ENCODE data around the gene LAMA2. TPM values are rescaled to one million over a fixed set of nuclear protein-coding genes. Genes with fewer than 3 reads are reported as not detected.

Gene LAMA2
- total RNA-seq, 1 experiment from 2014 or later: 8.2 TPM

GRCh38 chr6:129393654-129394053 lies 510.7 kb downstream of the LAMA2 start:
- CTCF ChIA-PET: no interaction called here
- no peak overlapping the region for H3K9ac ChIP-seq (ENCODE audit: low read length)
- H3K4me1 ChIP-seq (ENCODE audit: control insufficient read depth in 1 of 2, insufficient read depth in 2 of 2, low read length in 2 of 2): no peaks in the 10 kb centered on the region

GRCh38 chr6:129398764-129399163 lies 515.8 kb downstream of the LAMA2 start:
- CTCF ChIA-PET: no interaction called here
- no peaks in the 10 kb centered on the region for H3K79me2 ChIP-seq (ENCODE audit: insufficient read depth, low read length)
- POLR2A ChIA-PET: no interaction called here
- TF ChIP-seq POLR2AphosphoS5 (IDR thresholded peaks at IDR 0.05; ENCODE audit: low read depth, low read length) (no peak), CTCF (IDR thresholded peaks at IDR 0.05 in 2 of 3, conservative IDR thresholded peaks at IDR 0.05 in 1 of 3; ENCODE audit: borderline replicate concordance in 1 of 3, insufficient read depth in 1 of 3, low read depth in 2 of 3, low read length in 2 of 3) (no peak), SRF (IDR thresholded peaks at IDR 0.05; ENCODE audit: low read depth) (no peak), YY1 (IDR thresholded peaks at IDR 0.05; ENCODE audit: extremely low read depth, insufficient replicate concordance, low read depth, low read length) (no peak), CEBPB (IDR thresholded peaks at IDR 0.05; ENCODE audit: low read depth) (no peak), FOSL1 (IDR thresholded peaks at IDR 0.05; ENCODE audit: low read depth) (no peak), CBX3 (IDR thresholded peaks at IDR 0.05; ENCODE audit: low read depth) (no peak)

More at GRCh38 chr6:129393654-129394053, 510.7 kb downstream of the LAMA2 start:
- no TSS peak for BruUV-seq (replicated peaks)
- no peak overlapping the region for H3K4me3 ChIP-seq (replicated peaks in 1 of 2; ENCODE audit: low read depth in 1 of 2, low read length in 2 of 2)
- no peaks in the 10 kb centered on the region for H3K79me2 ChIP-seq (ENCODE audit: insufficient read depth, low read length)
- H3K36me3 ChIP-seq (ENCODE audit: control insufficient read depth in 1 of 2, insufficient read depth in 2 of 2, low read length in 2 of 2): no peaks in the 10 kb centered on the region
- ChIA-PET POLR2A (interaction anchor here (0.5 kb wide), 1 partner anchor 9 kb away, joined by 5 read pairs; no protein-coding TSS in a partner anchor), RAD21 (ENCODE audit: low non-redundant PET in 1 of 2, low total read pairs in 2 of 2, uncharacterized antibody in 2 of 2, unreplicated experiment in 2 of 2) (no interaction called here)
- H3K9me2 ChIP-seq (ENCODE audit: insufficient read depth): no peaks in the 10 kb centered on the region
- no peaks in the 10 kb centered on the region for H4K20me1 ChIP-seq (ENCODE audit: insufficient read depth)
- no peak for TF ChIP-seq POLR2AphosphoS5 (IDR thresholded peaks at IDR 0.05; ENCODE audit: low read depth, low read length)
- TF ChIP-seq ZFX (IDR thresholded peaks at IDR 0.05): no peak
- no peak for TF ChIP-seq YY1 (IDR thresholded peaks at IDR 0.05; ENCODE audit: extremely low read depth, insufficient replicate concordance, low read depth, low read length)
- TF ChIP-seq CTCF (IDR thresholded peaks at IDR 0.05 in 2 of 3, conservative IDR thresholded peaks at IDR 0.05 in 1 of 3; ENCODE audit: borderline replicate concordance in 1 of 3, insufficient read depth in 1 of 3, low read depth in 2 of 3, low read length in 2 of 3): no peak
- no peak for TF ChIP-seq CEBPB (IDR thresholded peaks at IDR 0.05; ENCODE audit: low read depth)
- TF ChIP-seq SRF (IDR thresholded peaks at IDR 0.05; ENCODE audit: low read depth): no peak
- ATAC-seq (no peak), DNase-seq (ENCODE audit: low read depth, low spot score) (no peak)
- intact Hi-C loops (cut with micrococcal nuclease): no loop called here
- H3K4me2 ChIP-seq (ENCODE audit: low read length): no peak overlapping the region
- H3K27me3 ChIP-seq (ENCODE audit: insufficient read depth, low read length): no peaks in the 10 kb centered on the region
- no peak overlapping the region for H2AFZ ChIP-seq (ENCODE audit: low read depth, low read length, poor library complexity, severe bottlenecking)
- no peak overlapping the region for H3K27ac ChIP-seq (ENCODE audit: low read depth, low read length)
- H3K9me3 ChIP-seq (ENCODE audit: control insufficient read depth in 1 of 2, insufficient read depth in 1 of 2, low read depth in 1 of 2, low read length in 2 of 2): no peaks in the 10 kb centered on the region

More at GRCh38 chr6:129398764-129399163, 515.8 kb downstream of the LAMA2 start:
- Histone ChIP-seq H3K4me3 (replicated peaks in 1 of 2; ENCODE audit: low read depth in 1 of 2, low read length in 2 of 2) (no peak overlapping the region), H3K4me1 (ENCODE audit: control insufficient read depth in 1 of 2, insufficient read depth in 2 of 2, low read length in 2 of 2) (peaks cover 6 to 8% of the 10 kb centered on the region in 2 experiments; a peak in 3 of 4 replicates), H3K9ac (ENCODE audit: low read length) (no peak overlapping the region), H3K9me3 (ENCODE audit: control insufficient read depth in 1 of 2, insufficient read depth in 1 of 2, low read depth in 1 of 2, low read length in 2 of 2) (no peaks in the 10 kb centered on the region), H4K20me1 (ENCODE audit: insufficient read depth) (no peaks in the 10 kb centered on the region), H3K36me3 (ENCODE audit: control insufficient read depth in 1 of 2, insufficient read depth in 2 of 2, low read length in 2 of 2) (no peaks in the 10 kb centered on the region), H3K4me2 (ENCODE audit: low read length) (no peak overlapping the region), H2AFZ (ENCODE audit: low read depth, low read length, poor library complexity, severe bottlenecking) (no peak overlapping the region), H3K27me3 (ENCODE audit: insufficient read depth, low read length) (no peaks in the 10 kb centered on the region), H3K27ac (ENCODE audit: low read depth, low read length) (no peak overlapping the region), H3K9me2 (ENCODE audit: insufficient read depth) (no peaks in the 10 kb centered on the region)
- DNase-seq (ENCODE audit: low read depth, low spot score): no peak
- intact Hi-C loops (cut with micrococcal nuclease): no loop called here
- RAD21 ChIA-PET (ENCODE audit: low non-redundant PET in 1 of 2, low total read pairs in 2 of 2, uncharacterized antibody in 2 of 2, unreplicated experiment in 2 of 2): no interaction called here
- no peak for ATAC-seq
- BruUV-seq (replicated peaks): no TSS peak
